Activated naive CD4-positive, alpha-beta T cell (primary cell): ENCODE data around the gene TMEM263.
A peak's percentile ranks its signal among the peaks of the same experiment; 100 is the strongest.
"Not testable (repeated sequence)": the region's sequence is repeated elsewhere in the genome, so short reads cannot be mapped to it uniquely, and the experiment has no call there.

ENCODE experiments used
- DNase-seq, 4 experiments: peaks; one replicate each; lab custom pipeline; 2025; lab: John Stamatoyannopoulos, UW

The TMEM263 gene

GRCh38 chr12:106986625-106987389 lies 31.1 kb downstream of the TMEM263 start, which contains the start of gene MTERF2:
TSS of gene MTERF2 (minus strand) at chr12:106987146. CDS start at chr12:106978714, 8,432 bp downstream.
- peak; percentile 46 to 75 (median 56) for DNase-seq

DNA sequence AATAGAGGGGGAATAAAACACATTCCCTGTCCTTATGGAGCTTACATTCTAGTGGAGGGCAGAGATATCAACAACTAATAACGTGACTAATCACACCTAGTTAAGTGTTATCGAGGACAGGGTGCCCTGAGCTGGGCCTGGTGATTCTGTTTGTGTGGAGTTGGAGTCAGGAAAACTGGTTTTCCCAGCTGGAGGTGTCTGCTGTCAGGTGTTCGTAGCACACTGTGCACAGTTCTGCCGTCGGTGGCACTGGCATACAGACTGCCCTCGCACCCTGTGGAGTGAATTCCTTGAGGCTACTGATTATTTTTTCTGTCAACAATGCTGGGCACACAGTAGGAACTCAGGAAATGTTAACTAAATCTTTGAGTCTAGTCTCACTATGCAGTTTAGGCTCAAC lies 32.1 kb downstream of the TMEM263 start:
- DNase-seq: no peak

GRCh38 chr12:106994579-106995220 lies 39.0 kb downstream of the TMEM263 start:
- no peak for DNase-seq

GRCh38 chr12:106996102-106996501 lies 40.4 kb downstream of the TMEM263 start:
- not testable (repeated sequence) for DNase-seq

GRCh38 chr12:106997916-106998315 lies 42.2 kb downstream of the TMEM263 start:
- no peak for DNase-seq

GRCh38 chr12:106999446-106999845 lies 43.7 kb downstream of the TMEM263 start:
- no peak for DNase-seq

DNA sequence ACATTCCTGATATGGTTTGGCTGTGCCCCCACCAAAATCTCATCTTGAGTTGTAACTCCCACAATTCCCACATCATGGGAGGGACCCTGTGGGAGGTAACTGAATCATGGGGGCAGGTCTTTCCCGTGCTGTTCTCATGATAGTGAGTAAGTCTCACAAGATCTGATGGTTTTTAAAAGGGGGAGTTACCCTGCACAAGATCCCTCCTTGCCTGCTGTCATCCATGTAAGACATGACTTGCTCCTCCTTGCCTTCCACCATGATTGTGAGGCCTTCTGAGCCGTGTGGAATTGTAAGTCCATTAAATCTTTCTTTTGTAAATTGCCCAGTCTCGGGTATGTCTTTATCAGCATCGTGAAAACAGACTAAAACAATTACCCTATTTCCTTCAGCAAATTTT lies 47.0 kb downstream of the TMEM263 start:
- not testable (repeated sequence) for DNase-seq

- DNase-seq: no peak
Observed at GRCh38 chr12:107007411-107007810, 51.7 kb downstream of the TMEM263 start.

DNA sequence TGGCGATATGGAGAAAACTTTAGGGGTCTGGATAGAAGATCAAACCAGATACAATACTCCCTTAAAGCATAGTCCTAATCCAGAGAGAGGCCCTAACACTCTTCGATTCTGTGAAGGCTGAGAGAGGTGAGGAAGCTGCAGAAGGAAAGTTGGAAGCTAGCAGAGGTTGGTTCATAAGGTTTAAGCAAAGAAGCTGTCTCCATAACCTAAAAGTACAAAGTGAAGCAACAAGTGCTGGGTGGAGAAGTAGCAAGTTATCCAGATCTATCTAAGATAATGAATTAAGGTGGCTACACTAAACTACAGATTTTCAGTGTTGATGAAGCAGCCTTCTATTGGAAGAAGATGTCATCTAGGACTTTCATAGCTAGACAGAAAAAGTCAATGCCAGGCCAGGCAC lies 55.8 kb downstream of the TMEM263 start:
- no peak for DNase-seq

DNA sequence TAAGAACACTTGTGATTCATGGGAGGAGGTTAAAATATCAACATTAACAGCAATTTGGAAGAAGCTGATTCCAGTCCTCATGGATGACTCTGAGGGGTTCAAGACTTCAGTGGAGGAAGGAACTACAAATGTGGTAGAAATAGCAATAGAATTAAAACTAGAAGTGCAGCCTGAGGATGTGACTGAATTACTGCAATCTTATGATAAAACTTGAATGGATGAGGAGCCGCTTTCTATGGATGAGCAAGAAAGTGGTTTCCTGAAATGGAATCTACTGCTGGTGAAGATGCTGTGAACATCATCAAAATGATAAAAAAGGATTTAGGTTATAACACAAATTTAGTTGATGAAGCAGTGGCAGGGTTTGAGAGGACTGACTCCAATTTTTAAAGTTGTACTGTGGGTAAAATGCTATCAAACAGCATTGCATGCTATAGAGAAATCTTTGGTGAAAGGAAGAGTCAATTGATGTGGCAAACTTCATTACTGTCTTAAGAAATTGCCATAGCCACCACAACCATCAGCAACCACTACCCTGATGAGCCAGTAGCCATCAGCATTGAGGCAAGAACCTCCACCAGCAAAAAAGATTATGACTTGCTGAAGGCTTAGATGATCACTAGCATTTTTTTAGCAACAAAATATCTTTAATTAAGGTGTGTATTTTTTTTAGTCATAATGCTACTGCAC lies 57.2 kb downstream of the TMEM263 start:
- DNase-seq: no peak

DNA sequence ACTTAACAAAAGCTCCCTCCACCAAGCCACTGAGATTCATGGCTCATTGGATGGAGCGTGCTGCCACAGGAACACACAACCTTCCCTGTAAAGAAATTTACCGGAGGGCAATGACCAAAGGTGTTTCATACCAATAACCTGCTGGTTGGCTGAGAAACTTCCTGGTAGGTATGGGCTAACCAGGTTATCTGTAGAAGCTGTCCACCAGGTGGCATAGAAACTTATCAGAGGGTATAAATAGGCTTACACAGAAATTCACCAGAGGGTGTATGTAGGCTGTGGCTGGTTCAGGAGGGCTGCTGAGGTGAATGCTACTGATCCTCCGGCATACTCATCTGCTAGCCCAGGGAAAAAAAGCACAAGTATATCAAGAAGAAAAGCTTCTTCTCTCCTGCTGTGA lies 58.3 kb downstream of the TMEM263 start:
- no peak for DNase-seq

- no peak for DNase-seq
Observed at GRCh38 chr12:107017042-107017441, 61.3 kb downstream of the TMEM263 start.

DNA sequence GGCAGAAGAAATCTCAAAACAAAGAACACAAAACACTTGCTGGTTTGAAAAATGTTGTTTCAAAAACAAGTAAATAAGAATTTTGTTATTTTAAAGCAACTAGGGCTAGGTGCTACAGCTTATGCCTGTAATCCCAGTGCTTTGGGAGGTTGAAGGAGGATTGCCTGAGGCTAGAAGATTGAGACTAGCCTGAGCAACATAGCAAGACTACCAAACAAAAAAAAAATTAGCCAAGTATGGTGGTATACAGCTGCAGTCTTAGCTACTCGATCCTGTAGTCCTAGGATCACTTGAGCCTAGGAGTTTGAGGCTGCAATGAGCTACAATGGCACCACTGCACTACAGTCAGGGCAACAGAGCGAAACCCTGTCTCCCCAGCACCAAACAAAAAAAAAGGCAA lies 63.8 kb downstream of the TMEM263 start:
- DNase-seq: no peak
